ENCODE results near the gene ZC3H12C.
A peak's percentile ranks its signal among the peaks of the same experiment; 100 is the strongest.

Gene ZC3H12C

GRCh38 chr11:110162216-110162615 lies 69.0 kb downstream of the ZC3H12C start:
- Mint-ChIP-seq H3K27ac (no peak overlapping the region), H3K4me1 (peaks cover 14% of the 10 kb centered on the region), H3K27me3 (ENCODE audit: low read depth, poor library complexity) (no peaks in the 10 kb centered on the region), H3K4me3 (no peak overlapping the region), H3K36me3 (ENCODE audit: low read depth) (peaks cover 38% of the 10 kb centered on the region), H3K9me3 (no peaks in the 10 kb centered on the region)
- no peak for DNase-seq
- TF ChIP-seq CTCF (IDR thresholded peaks at IDR 0.05) = no peak

GRCh38 chr11:110165039-110165925 lies 72.1 kb downstream of the ZC3H12C start:
- no peaks in the 10 kb centered on the region for H3K4me1 Mint-ChIP-seq
- no peaks in the 10 kb centered on the region for H3K27me3 Mint-ChIP-seq (ENCODE audit: low read depth, poor library complexity)
- H3K36me3 Mint-ChIP-seq (ENCODE audit: low read depth) = peaks cover 30% of the 10 kb centered on the region
- no peak for TF ChIP-seq CTCF (IDR thresholded peaks at IDR 0.05)
- no peaks in the 10 kb centered on the region for H3K9me3 Mint-ChIP-seq
- no peak overlapping the region for H3K4me3 Mint-ChIP-seq
- DNase-seq = no peak
- H3K27ac Mint-ChIP-seq = peak overlapping the region; percentile 66

- H3K27ac Mint-ChIP-seq = no peak overlapping the region
- no peaks in the 10 kb centered on the region for H3K27me3 Mint-ChIP-seq (ENCODE audit: low read depth, poor library complexity)
- TF ChIP-seq CTCF (IDR thresholded peaks at IDR 0.05) = no peak
- H3K36me3 Mint-ChIP-seq (ENCODE audit: low read depth) = peaks cover 21% of the 10 kb centered on the region
- DNase-seq = no peak
- H3K4me3 Mint-ChIP-seq = no peak overlapping the region
- H3K4me1 Mint-ChIP-seq = no peaks in the 10 kb centered on the region
- H3K9me3 Mint-ChIP-seq = no peaks in the 10 kb centered on the region
Measured at GRCh38 chr11:110168033-110168803, 75.0 kb downstream of the ZC3H12C start.

- no peaks in the 10 kb centered on the region for H3K9me3 Mint-ChIP-seq
- H3K36me3 Mint-ChIP-seq (ENCODE audit: low read depth) = peaks cover 9% of the 10 kb centered on the region
- H3K27me3 Mint-ChIP-seq (ENCODE audit: low read depth, poor library complexity) = no peaks in the 10 kb centered on the region
- H3K4me1 Mint-ChIP-seq = peaks cover 8% of the 10 kb centered on the region
- no peak for TF ChIP-seq CTCF (IDR thresholded peaks at IDR 0.05)
- no peak overlapping the region for H3K4me3 Mint-ChIP-seq
- H3K27ac Mint-ChIP-seq = no peak overlapping the region
- no peak for DNase-seq
Measured at GRCh38 chr11:110169738-110170137, 76.5 kb downstream of the ZC3H12C start.

- Mint-ChIP-seq H3K9me3 (no peaks in the 10 kb centered on the region), H3K4me1 (peaks cover 8% of the 10 kb centered on the region), H3K27ac (no peak overlapping the region), H3K27me3 (ENCODE audit: low read depth, poor library complexity) (peaks cover 3% of the 10 kb centered on the region), H3K36me3 (ENCODE audit: low read depth) (no peaks in the 10 kb centered on the region), H3K4me3 (no peak overlapping the region)
- DNase-seq = no peak
- no peak for TF ChIP-seq CTCF (IDR thresholded peaks at IDR 0.05)
Measured at GRCh38 chr11:110172468-110173065, 79.4 kb downstream of the ZC3H12C start.
